Activated CD8-positive, alpha-beta T cell treated with anti-CD3 and anti-CD28 coated beads for 36 hours (primary cell): Measurements from ENCODE around the gene PEX3. TPM values are rescaled to one million over a fixed set of nuclear protein-coding genes. Genes with fewer than 3 reads are reported as not detected.
A peak's percentile ranks its signal among the peaks of the same experiment; 100 is the strongest.

Experiments used
- ATAC-seq: fragments of 200-7000 bp; cut with Tn5 transposase; one replicate; pipeline ENCODE4 v1.10.0; 2021; ENCODE audit warnings: mild to moderate bottlenecking, moderate library complexity
- CTCF ChIA-PET: fragments of 350-600 bp; sonication (Branson Sonifier 250); formaldehyde crosslinking; loops from one replicate; lab custom pipeline; 2021; ENCODE audit warnings: antibody characterized with exemption; lab: Charles Lee
- POLR2A ChIA-PET: fragments of 350-600 bp; sonication (Branson Sonifier 250); formaldehyde crosslinking; loops from one replicate; lab custom pipeline; 2021; ENCODE audit warnings: antibody characterized with exemption; lab: Charles Lee
- DNase-seq: peaks from one replicate; pipeline ENCODE4 v3.0.0-alpha.2; 2020
- H3K27ac Mint-ChIP-seq: one replicate; pipeline ENCODE4 v1.8.0; 2021; ENCODE audit warnings: mild to moderate bottlenecking, mixed read lengths
- H3K27me3 Mint-ChIP-seq: one replicate; pipeline ENCODE4 v1.8.0; 2021; ENCODE audit warnings: mixed read lengths
- H3K36me3 Mint-ChIP-seq: one replicate; pipeline ENCODE4 v1.8.0; 2021; ENCODE audit warnings: low read depth, mixed read lengths
- H3K4me1 Mint-ChIP-seq: one replicate; pipeline ENCODE4 v1.8.0; 2021; ENCODE audit warnings: low read depth, mixed read lengths
- H3K4me3 Mint-ChIP-seq: one replicate; pipeline ENCODE4 v1.8.0; 2021; ENCODE audit warnings: mild to moderate bottlenecking, moderate library complexity, mixed read lengths
- H3K9me3 Mint-ChIP-seq: one replicate; pipeline ENCODE4 v1.8.0; 2021; ENCODE audit warnings: mixed read lengths
- CTCF ChIP-seq: fragments of 200-600 bp; IDR thresholded peaks from one replicate; pipeline ENCODE4 v1.8.0; 2022; ENCODE audit warnings: antibody characterized with exemption, mild to moderate bottlenecking
- intact Hi-C: fragments of 100-400 bp; cut with micrococcal nuclease; formaldehyde crosslinking; loops from one replicate; pipeline ENCODE4 v1.10.0; 2022
- total RNA-seq, 2 experiments: library from RNA; stranded (reverse); gene quantifications; one replicate each; pipeline ENCODE4 v1.2.3, GENCODE V29; 2021

Gene PEX3
- total RNA-seq, 2 experiments from 2014 or later: 24.9 to 33.6 TPM

GRCh38 chr6:143522039-143522600, 71.5 kb downstream of the PEX3 start:
- no peaks in the 10 kb centered on the region for H3K27me3 Mint-ChIP-seq
- ATAC-seq (no peak), DNase-seq (no peak)
- no peaks in the 10 kb centered on the region for H3K36me3 Mint-ChIP-seq
- POLR2A ChIA-PET: interaction anchor here (1.2 kb wide), 1 partner anchor 14 kb away, joined by 4 read pairs; no protein-coding TSS in a partner anchor
- H3K4me3 Mint-ChIP-seq: no peak overlapping the region
- CTCF ChIA-PET: interaction anchor here (1.7 to 3.3 kb wide), 3 partner anchors 10 to 16 kb away, joined by 5 to 18 read pairs (median 5); partner anchors contain the start of gene FUCA2
- no peak overlapping the region for H3K27ac Mint-ChIP-seq
- TF ChIP-seq CTCF: no peak
- no peaks in the 10 kb centered on the region for H3K4me1 Mint-ChIP-seq
- intact Hi-C loops: no loop called here
- peaks cover 5% of the 10 kb centered on the region for H3K9me3 Mint-ChIP-seq

- intact Hi-C loops: no loop called here
- Mint-ChIP-seq H3K9me3 (peaks cover 5% of the 10 kb centered on the region), H3K27ac (no peak overlapping the region), H3K4me1 (peaks cover 13% of the 10 kb centered on the region), H3K4me3 (no peak overlapping the region), H3K27me3 (no peaks in the 10 kb centered on the region), H3K36me3 (no peaks in the 10 kb centered on the region)
- TF ChIP-seq CTCF: no peak
- ATAC-seq (no peak), DNase-seq (no peak)
- ChIA-PET CTCF (interaction anchor here (1.5 kb wide), 1 partner anchor 12 kb away, joined by 4 read pairs; no protein-coding TSS in a partner anchor), POLR2A (no interaction called here)
Measured at GRCh38 chr6:143525356-143525755, 74.8 kb downstream of the PEX3 start.

GRCh38 chr6:143527677-143528076, 77.1 kb downstream of the PEX3 start:
- POLR2A ChIA-PET: no interaction called here

GRCh38 chr6:143528164-143528811, 77.7 kb downstream of the PEX3 start:
- peak overlapping the region; percentile 75 for H3K27ac Mint-ChIP-seq
- TF ChIP-seq CTCF: no peak
- ATAC-seq: peak; percentile 46
- H3K27me3 Mint-ChIP-seq: no peaks in the 10 kb centered on the region
- POLR2A ChIA-PET: no interaction called here
- DNase-seq: no peak
- no peaks in the 10 kb centered on the region for H3K36me3 Mint-ChIP-seq
- intact Hi-C loops: no loop called here
- CTCF ChIA-PET: interaction anchor here (0.7 kb wide), 1 partner anchor 22 kb away, joined by 3 read pairs; no protein-coding TSS in a partner anchor
- H3K4me1 Mint-ChIP-seq: peaks cover 13% of the 10 kb centered on the region
- peaks cover 5% of the 10 kb centered on the region for H3K9me3 Mint-ChIP-seq
- H3K4me3 Mint-ChIP-seq: no peak overlapping the region

More at GRCh38 chr6:143527677-143528076, 77.1 kb downstream of the PEX3 start:
- intact Hi-C loops: no loop called here
- Mint-ChIP-seq H3K4me1 (peaks cover 13% of the 10 kb centered on the region), H3K36me3 (no peaks in the 10 kb centered on the region), H3K27me3 (no peaks in the 10 kb centered on the region), H3K4me3 (no peak overlapping the region), H3K27ac (no peak overlapping the region), H3K9me3 (peaks cover 5% of the 10 kb centered on the region)
- DNase-seq (no peak), ATAC-seq (no peak)
- CTCF ChIA-PET: no interaction called here
- no peak for TF ChIP-seq CTCF

GRCh38 chr6:143529095-143529494, 78.5 kb downstream of the PEX3 start:
- peak; percentile 14 for TF ChIP-seq CTCF
- intact Hi-C loops: no loop called here
- H3K4me3 Mint-ChIP-seq: no peak overlapping the region
- peaks cover 13% of the 10 kb centered on the region for H3K4me1 Mint-ChIP-seq
- DNase-seq: peak; percentile 30
- H3K9me3 Mint-ChIP-seq: no peaks in the 10 kb centered on the region
- POLR2A ChIA-PET: no interaction called here
- H3K27ac Mint-ChIP-seq: no peak overlapping the region
- CTCF ChIA-PET: interaction anchor here (0.7 to 1.0 kb wide), 3 partner anchors 23 to 44 kb away, joined by 3 to 4 read pairs (median 3); no protein-coding TSS in a partner anchor
- no peaks in the 10 kb centered on the region for H3K27me3 Mint-ChIP-seq
- ATAC-seq: peak; percentile 68
- no peaks in the 10 kb centered on the region for H3K36me3 Mint-ChIP-seq
